HS-5 (cell line): ENCODE results near the gene NFKBIZ.
"Not testable (repeated sequence)": the region's sequence is repeated elsewhere in the genome, so short reads cannot be mapped to it uniquely, and the experiment has no call there.

ENCODE experiments used
- DNase-seq: peaks from one replicate; pipeline ENCODE4 v3.0.0-alpha.2; 2012; ENCODE audit warnings: low read depth

NFKBIZ gene

GRCh38 chr3:101851072-101851770 lies 1.9 kb downstream of the NFKBIZ start:
- DNase-seq, result no peak

DNA sequence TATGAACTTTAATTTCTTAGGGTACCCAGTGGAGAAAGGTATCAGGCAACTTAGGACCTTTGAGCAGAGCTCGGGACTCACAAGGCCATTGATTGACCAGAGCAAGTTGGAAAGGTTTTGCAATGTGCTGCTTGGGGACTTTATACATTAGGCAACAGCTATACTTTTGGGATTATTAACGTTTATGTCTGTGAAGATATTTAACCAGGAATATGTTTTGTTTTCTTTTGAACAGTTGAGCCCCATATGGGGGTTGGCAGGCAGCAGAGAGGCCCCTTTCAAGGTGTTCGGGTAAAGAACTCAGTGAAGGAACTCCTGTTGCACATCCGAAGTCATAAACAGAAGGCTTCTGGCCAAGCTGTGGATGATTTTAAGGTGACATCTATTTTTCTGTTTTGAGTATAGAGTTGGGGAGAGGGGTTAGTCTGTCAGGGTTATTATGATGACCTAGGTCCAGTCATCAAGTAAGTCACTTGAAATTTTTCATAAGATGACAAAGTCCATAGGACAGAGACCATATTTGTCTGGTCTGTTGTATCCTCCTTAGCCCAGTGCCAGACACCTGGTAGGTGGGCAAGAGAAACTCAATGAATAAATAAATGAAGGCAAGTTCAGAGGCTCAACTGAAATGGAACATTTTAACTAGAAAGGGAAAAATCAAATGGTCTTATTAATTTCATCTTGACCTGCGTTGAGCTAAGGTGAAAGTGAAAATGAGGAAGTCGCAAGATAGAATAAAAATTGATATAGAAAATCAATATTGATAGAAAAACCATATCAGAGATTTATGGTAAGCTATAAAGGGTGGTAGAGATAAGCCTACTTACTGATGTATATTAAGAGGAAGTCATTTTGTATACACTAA lies 2.8 kb downstream of the NFKBIZ start:
- DNase-seq, result no peak

DNA sequence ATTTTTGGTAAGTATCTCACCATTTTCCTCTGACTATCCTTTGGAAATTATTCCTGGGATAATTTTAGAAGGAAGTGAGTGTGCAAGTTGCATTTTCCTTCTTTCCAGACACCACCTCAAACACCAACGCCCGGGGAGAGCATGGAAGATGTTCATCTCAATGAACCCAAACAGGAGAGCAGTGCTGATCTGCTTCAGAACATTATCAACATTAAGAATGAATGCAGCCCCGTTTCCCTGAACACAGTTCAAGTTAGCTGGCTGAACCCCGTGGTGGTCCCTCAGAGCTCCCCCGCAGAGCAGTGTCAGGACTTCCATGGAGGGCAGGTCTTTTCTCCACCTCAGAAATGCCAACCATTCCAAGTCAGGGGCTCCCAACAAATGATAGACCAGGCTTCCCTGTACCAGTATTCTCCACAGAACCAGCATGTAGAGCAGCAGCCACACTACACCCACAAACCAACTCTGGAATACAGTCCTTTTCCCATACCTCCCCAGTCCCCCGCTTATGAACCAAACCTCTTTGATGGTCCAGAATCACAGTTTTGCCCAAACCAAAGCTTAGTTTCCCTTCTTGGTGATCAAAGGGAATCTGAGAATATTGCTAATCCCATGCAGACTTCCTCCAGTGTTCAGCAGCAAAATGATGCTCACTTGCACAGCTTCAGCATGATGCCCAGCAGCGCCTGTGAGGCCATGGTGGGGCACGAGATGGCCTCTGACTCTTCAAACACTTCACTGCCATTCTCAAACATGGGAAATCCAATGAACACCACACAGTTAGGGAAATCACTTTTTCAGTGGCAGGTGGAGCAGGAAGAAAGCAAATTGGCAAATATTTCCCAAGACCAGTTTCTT lies 3.9 kb downstream of the NFKBIZ start:
- no peak for DNase-seq

- no peak for DNase-seq
These were observed 4.7 kb downstream of the NFKBIZ start for GRCh38 chr3:101853982-101854381.

- DNase-seq, result no peak
These were observed 5.4 kb downstream of the NFKBIZ start for GRCh38 chr3:101854608-101855304.

DNA sequence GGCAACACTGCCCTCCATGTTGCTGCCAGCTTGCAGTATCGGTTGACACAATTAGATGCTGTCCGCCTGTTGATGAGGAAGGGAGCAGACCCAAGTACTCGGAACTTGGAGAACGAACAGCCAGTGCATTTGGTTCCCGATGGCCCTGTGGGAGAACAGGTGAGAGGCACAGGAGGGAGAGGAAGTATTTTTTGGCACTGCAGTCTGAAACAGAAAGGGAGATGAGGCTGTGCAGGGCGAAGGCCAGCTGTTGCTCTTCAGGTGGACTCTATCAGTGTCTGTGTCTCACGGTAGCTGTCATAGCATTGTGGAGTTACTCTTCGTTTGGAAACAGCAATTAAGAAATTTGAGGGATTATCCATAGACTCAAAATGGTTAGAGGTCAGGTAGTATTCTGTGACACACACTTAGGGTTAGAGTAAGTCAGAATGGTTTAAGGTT lies 8.0 kb downstream of the NFKBIZ start:
- DNase-seq, result no peak

GRCh38 chr3:101858464-101859030 lies 9.2 kb downstream of the NFKBIZ start:
- DNase-seq, result no peak

- no peak for DNase-seq
These were observed 10.7 kb downstream of the NFKBIZ start for GRCh38 chr3:101859882-101860448.

- no peak for DNase-seq
These were observed 12.0 kb downstream of the NFKBIZ start for GRCh38 chr3:101861212-101861788.

GRCh38 chr3:101861789-101862415 lies 12.6 kb downstream of the NFKBIZ start:
- no peak for DNase-seq

DNA sequence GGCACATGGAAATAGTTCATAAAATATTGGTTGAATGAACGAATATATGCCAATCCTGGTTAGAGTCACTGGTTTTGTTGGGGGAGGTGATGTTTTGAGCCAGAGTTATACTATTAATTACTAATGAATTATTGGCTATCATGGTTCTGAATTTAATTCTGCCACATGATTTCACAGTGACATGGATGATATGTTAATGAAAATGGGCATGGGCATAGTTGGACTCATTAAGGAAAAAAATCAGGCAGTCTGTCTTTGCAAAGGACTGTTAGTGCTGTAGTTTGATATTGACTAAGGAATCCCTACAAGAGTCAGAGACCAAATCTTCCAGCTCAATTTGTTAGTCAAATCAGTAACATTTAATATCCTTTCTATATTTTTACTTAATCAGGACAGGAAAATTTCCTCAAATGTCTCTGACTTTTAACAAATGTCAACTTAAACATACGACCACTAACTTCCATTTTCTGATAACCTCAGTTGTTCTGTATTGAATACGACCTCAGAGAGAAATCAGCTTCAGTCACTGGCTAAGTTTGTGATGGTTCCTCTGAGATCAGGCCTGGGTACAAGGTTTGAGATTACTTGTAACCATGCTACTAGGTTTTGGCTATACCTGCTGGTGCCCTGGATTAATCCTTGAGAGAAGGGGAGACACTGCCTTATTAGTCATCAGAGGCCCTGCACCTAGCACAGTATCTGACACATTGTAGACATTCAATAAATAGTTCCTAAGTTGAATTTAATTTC lies 13.3 kb downstream of the NFKBIZ start:
- DNase-seq, result no peak

DNA sequence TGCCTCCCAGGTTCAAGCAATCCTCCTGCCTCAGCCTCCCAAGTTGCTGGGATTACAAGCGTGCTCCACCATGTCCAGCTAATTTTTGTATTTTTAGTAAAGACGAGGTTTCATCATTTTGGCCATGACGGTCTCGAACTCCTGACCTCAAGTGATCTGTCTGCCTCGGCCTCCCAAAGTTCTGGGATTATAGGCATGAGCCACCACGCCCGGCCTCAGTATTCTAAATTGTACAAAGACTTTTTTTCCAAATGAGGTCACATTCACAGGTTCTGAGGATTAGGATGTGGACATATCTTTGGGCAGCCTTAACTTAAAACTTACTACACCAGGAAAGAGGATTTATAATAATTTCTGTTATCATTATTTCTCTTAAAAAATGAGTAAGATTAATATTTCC lies 15.6 kb downstream of the NFKBIZ start:
- not testable (repeated sequence) for DNase-seq

DNA sequence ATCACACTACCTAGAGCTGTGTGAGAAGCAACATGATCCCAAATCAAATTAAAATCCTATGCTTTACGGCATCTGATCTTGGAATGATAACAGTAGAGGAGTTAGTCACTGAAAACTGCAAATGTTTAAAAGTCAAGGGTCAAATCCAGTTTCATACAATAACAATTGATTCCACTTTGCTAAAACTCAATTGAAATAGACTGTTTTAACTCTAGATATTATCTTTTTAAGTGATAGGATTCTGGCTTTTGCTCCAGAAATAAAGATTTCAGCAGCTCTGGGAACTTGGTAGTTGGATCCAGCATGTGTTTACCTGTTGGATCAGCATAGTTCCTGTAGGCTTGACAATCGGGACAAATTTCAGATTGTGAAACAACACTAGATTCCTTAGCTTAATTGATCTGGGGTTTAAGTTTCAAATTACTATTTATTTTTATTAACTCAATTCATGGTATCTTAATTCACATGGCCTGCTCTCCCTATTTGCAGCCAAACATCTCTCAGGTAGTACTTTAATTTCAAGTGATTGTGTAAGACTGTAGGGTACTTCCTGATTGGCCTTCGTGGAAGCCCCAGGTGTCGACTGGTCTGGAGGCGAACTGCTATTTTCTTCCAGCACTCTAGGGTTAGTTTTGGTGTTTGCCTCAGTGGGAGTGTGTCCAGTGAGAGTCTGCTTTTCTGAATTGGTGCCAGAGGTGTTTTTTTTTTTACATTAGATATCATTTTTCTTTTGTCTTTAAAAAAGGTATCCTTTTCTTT lies 16.6 kb downstream of the NFKBIZ start:
- no peak for DNase-seq

DNA sequence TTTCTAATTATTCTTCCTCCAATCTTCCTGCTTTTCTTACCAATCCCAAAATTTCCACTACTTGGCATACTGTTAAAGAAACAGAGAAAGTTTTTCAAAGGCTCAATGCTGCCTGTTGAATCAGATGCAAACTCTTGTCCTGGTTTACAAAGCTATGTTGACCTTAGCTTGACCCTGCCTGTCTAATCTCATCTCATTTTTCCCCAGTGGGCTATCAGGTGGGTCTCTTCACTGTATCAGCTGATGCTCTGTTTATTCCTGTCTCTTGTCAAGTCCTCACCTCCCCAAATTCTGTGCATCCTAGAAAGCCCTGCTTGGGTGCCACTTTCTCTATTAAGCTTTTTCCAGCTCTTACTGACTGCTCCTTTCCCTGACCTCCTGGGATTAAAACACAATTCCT lies 18.2 kb downstream of the NFKBIZ start:
- DNase-seq, result no peak

DNA sequence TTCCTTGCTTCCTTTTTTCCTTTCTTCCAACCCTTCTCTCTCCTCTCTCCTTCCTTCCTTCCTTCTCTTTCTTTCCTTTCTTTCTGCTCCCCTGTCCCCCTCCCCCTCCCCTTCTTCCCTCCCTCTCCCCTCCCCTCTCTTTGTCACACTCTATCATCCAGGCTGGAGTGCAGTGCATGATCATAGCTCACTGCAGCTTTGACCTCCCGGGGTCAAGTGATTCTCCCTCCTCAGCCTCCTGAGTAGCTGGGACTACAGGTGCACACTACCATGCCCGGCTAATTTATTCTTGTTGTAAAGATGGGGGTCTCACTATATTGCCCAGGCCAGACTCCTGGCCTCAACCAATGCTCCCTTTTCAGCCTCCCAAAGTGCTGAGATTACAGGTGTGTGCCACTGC lies 18.7 kb downstream of the NFKBIZ start:
- DNase-seq, result no peak

GRCh38 chr3:101868534-101869464 lies 19.5 kb downstream of the NFKBIZ start:
- DNase-seq, result no peak

- no peak for DNase-seq
These were observed 20.8 kb downstream of the NFKBIZ start for GRCh38 chr3:101870138-101870537.

GRCh38 chr3:101873619-101874018 lies 24.3 kb downstream of the NFKBIZ start:
- DNase-seq, result no peak
